Osteoblast (primary cell): ENCODE data around the gene TNIP2. TPM values are rescaled to one million over a fixed set of nuclear protein-coding genes. Genes with fewer than 3 reads are reported as not detected.

Source experiments
- DNase-seq: peaks from one replicate; pipeline ENCODE4 v3.0.0; 2011; ENCODE audit warnings: low spot score, mixed read lengths; ENCODE audit not compliant: insufficient read length; ENCODE audit errors: missing footprints
- H2AFZ ChIP-seq: 2 replicates; pipeline ENCODE4 v1.6.0; 2011; ENCODE audit warnings: mild to moderate bottlenecking, low read length
- H3K27ac ChIP-seq: 2 replicates; pipeline ENCODE4 v1.5.1; 2011; ENCODE audit warnings: mild to moderate bottlenecking, low read depth, low read length, moderate library complexity
- H3K27me3 ChIP-seq: 2 replicates; pipeline ENCODE4 v1.6.0; 2012; ENCODE audit warnings: mild to moderate bottlenecking, control low read depth, inconsistent platforms, low read length, moderate library complexity; ENCODE audit not compliant: insufficient read depth
- H3K36me3 ChIP-seq: 2 replicates; pipeline ENCODE4 v1.5.1; 2011; ENCODE audit warnings: mild to moderate bottlenecking, low read length, control low read depth, moderate library complexity; ENCODE audit not compliant: insufficient read depth
- H3K4me1 ChIP-seq: 2 replicates; pipeline ENCODE4 v1.5.1; 2011; ENCODE audit warnings: mild to moderate bottlenecking, low read length, control low read depth, moderate library complexity; ENCODE audit not compliant: insufficient read depth
- H3K4me2 ChIP-seq: 2 replicates; pipeline ENCODE4 v1.6.0; 2011; ENCODE audit warnings: mild to moderate bottlenecking, low read length; ENCODE audit not compliant: insufficient read depth
- H3K4me3 ChIP-seq: fragments of 200-600 bp; sonication (generic); 3 replicates; pipeline ENCODE4 v1.5.1; 2012; ENCODE audit warnings: mild to moderate bottlenecking, low read length, inconsistent platforms; ENCODE audit not compliant: insufficient read depth
- H3K79me2 ChIP-seq: 2 replicates; pipeline ENCODE4 v1.6.0; 2012; ENCODE audit warnings: mild to moderate bottlenecking, low read length, control low read depth, inconsistent platforms; ENCODE audit not compliant: insufficient read depth
- H3K9me3 ChIP-seq: 2 replicates; pipeline ENCODE4 v1.5.1; 2011; ENCODE audit warnings: low read depth, low read length, control low read depth
- H4K20me1 ChIP-seq: 2 replicates; pipeline ENCODE4 v1.6.0; 2012; ENCODE audit warnings: mild to moderate bottlenecking, low read length, control low read depth; ENCODE audit not compliant: insufficient read depth
- CTCF ChIP-seq: IDR thresholded peaks from 2 replicates; pipeline ENCODE4 v1.5.1; 2011; ENCODE audit warnings: mild to moderate bottlenecking, low read depth, low read length, moderate library complexity; ENCODE audit errors: extremely low read depth
- total RNA-seq: library from RNA; depleted of rRNA; stranded (reverse); fragments of >200 nt; gene quantifications from 2 replicates; pipeline ENCODE4 v1.2.3, GENCODE V29; 2012

The TNIP2 gene
- total RNA-seq, 1 donor: 44.9 TPM

GRCh38 chr4:2746891-2747695 lies 9.0 kb downstream of the TNIP2 start:
- Histone ChIP-seq H3K4me3 (no peak overlapping the region), H3K4me1 (peaks cover 15% of the 10 kb centered on the region), H3K36me3 (peaks cover 43% of the 10 kb centered on the region), H3K9me3 (no peaks in the 10 kb centered on the region), H3K4me2 (no peak overlapping the region), H4K20me1 (peaks cover 28% of the 10 kb centered on the region), H3K27ac (peak overlapping the region; percentile 38), H3K27me3 (no peaks in the 10 kb centered on the region), H2AFZ (no peak overlapping the region), H3K79me2 (peaks cover 33% of the 10 kb centered on the region)
- peak; percentile 48 for DNase-seq
- no peak for TF ChIP-seq CTCF

- peak; percentile 86 for DNase-seq
- Histone ChIP-seq H4K20me1 (peaks cover 25% of the 10 kb centered on the region), H3K4me3 (no peak overlapping the region), H3K9me3 (no peaks in the 10 kb centered on the region), H3K79me2 (peaks cover 26% of the 10 kb centered on the region), H3K27me3 (no peaks in the 10 kb centered on the region), H3K27ac (peak overlapping the region; percentile 38), H2AFZ (no peak overlapping the region), H3K4me2 (peak overlapping the region; percentile 2), H3K4me1 (peaks cover 20% of the 10 kb centered on the region), H3K36me3 (peaks cover 46% of the 10 kb centered on the region)
- TF ChIP-seq CTCF: no peak
Observed at GRCh38 chr4:2745981-2746806, 9.9 kb downstream of the TNIP2 start.

- no peak overlapping the region for H3K4me3 ChIP-seq
- H4K20me1 ChIP-seq: peaks cover 18% of the 10 kb centered on the region
- H3K36me3 ChIP-seq: peaks cover 46% of the 10 kb centered on the region
- H3K79me2 ChIP-seq: peaks cover 20% of the 10 kb centered on the region
- H2AFZ ChIP-seq: no peak overlapping the region
- no peak overlapping the region for H3K4me2 ChIP-seq
- no peak for TF ChIP-seq CTCF
- no peaks in the 10 kb centered on the region for H3K27me3 ChIP-seq
- H3K4me1 ChIP-seq: peaks cover 20% of the 10 kb centered on the region
- H3K27ac ChIP-seq: peak overlapping the region; percentile 38
- DNase-seq: peak; percentile 42
- no peaks in the 10 kb centered on the region for H3K9me3 ChIP-seq
Observed at GRCh38 chr4:2745516-2745915, 10.6 kb downstream of the TNIP2 start.
